Tibial artery (tissue), 4 donors: ENCODE results near the gene PLEKHH1.

Source experiments
- DNase-seq, 2 donors: peaks; one replicate each; pipeline ENCODE4 v3.0.0-alpha.2; 2019
- H3K27ac ChIP-seq, 2 donors: fragments of 200-600 bp; sonication (generic) in 1 of 2; 1 replicate in 1 of 2; 2 replicates in 1 of 2; pipeline ENCODE4 v1.5.1; 2018 to 2019; ENCODE audit warnings: mild to moderate bottlenecking in 1 of 2
- H3K27me3 ChIP-seq, 2 donors: fragments of 200-600 bp; sonication (generic) in 1 of 2; one replicate each; pipeline versions ENCODE4 v1.5.1 to v1.6.0; 2016 to 2019
- H3K36me3 ChIP-seq, 3 donors: fragments of 200-600 bp; sonication (generic) in 2 of 3; one replicate each; pipeline ENCODE4 v1.5.1; 2016 to 2019; ENCODE audit warnings: mild to moderate bottlenecking in 2 of 3
- H3K4me1 ChIP-seq, 4 donors: fragments of 200-600 bp; sonication (generic) in 2 of 4; 1 replicate in 3 of 4; 2 replicates in 1 of 4; pipeline ENCODE4 v1.5.1; 2016 to 2019
- H3K4me3 ChIP-seq, 2 donors: fragments of 200-600 bp; sonication (generic) in 1 of 2; 1 replicate in 1 of 2; 2 replicates in 1 of 2; pipeline ENCODE4 v1.5.1; 2018 to 2019; ENCODE audit warnings: mild to moderate bottlenecking in 2 of 2
- H3K9me3 ChIP-seq, 3 donors: fragments of 200-600 bp; sonication (generic) in 1 of 3; one replicate each; pipeline ENCODE4 v1.5.1; 2016 to 2019
- intact Hi-C: fragments of 100-400 bp; cut with DNase I; formaldehyde crosslinking; loops from one replicate; pipeline ENCODE4 v1.15.0; 2023; ENCODE audit warnings: low total_unique reads
- TF ChIP-seq, protein P1 (sequence below), 2 experiments: fragments of 200-600 bp in 1 of 2; fragments of 450-650 bp in 1 of 2; IDR thresholded peaks; one replicate each; pipeline ENCODE4 v1.5.1; 2017 to 2019; ENCODE audit warnings: antibody characterized with exemption in 2 of 2, mild to moderate bottlenecking in 1 of 2, moderate library complexity in 1 of 2

PLEKHH1 gene

DNA sequence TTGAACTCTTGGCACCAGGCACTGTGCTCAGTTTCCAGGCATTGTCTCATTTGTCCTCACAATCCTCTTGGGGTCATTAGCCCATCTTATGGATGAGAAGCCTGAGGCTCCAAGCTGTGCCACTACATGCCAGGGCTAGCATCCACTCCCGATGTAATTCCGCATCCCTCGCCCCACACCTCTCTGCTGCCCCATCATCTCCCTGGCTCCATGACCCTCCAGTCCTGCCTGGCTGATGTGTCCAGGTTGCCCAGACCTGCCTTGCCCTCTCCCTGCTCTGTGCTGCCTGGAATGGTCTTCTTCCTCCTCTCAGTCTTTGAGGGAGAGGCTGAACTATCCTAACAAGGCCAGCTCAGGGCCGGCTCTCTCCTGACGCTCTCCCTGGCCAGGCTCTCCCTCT is 39.5 kb downstream of the PLEKHH1 start:
- H3K4me1 ChIP-seq = no peaks in the 10 kb centered on the region
- H3K9me3 ChIP-seq = no peaks in the 10 kb centered on the region
- intact Hi-C loops = loop anchor here (5.0 kb wide), 1 partner anchor 145 kb away; no protein-coding TSS in a partner anchor
- H3K36me3 ChIP-seq = peaks cover 0 to 6% (median 0%) of the 10 kb centered on the region in 3 donors
- H3K4me3 ChIP-seq = no peak overlapping the region
- peaks cover 0 to 3% of the 10 kb centered on the region in 2 donors for H3K27me3 ChIP-seq
- TF ChIP-seq, protein P1, sequence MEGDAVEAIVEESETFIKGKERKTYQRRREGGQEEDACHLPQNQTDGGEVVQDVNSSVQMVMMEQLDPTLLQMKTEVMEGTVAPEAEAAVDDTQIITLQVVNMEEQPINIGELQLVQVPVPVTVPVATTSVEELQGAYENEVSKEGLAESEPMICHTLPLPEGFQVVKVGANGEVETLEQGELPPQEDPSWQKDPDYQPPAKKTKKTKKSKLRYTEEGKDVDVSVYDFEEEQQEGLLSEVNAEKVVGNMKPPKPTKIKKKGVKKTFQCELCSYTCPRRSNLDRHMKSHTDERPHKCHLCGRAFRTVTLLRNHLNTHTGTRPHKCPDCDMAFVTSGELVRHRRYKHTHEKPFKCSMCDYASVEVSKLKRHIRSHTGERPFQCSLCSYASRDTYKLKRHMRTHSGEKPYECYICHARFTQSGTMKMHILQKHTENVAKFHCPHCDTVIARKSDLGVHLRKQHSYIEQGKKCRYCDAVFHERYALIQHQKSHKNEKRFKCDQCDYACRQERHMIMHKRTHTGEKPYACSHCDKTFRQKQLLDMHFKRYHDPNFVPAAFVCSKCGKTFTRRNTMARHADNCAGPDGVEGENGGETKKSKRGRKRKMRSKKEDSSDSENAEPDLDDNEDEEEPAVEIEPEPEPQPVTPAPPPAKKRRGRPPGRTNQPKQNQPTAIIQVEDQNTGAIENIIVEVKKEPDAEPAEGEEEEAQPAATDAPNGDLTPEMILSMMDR (IDR thresholded peaks at IDR 0.05) = no peak
- peak in 1 of 2 donors; percentile 38 for DNase-seq
- H3K27ac ChIP-seq = no peak overlapping the region

DNA sequence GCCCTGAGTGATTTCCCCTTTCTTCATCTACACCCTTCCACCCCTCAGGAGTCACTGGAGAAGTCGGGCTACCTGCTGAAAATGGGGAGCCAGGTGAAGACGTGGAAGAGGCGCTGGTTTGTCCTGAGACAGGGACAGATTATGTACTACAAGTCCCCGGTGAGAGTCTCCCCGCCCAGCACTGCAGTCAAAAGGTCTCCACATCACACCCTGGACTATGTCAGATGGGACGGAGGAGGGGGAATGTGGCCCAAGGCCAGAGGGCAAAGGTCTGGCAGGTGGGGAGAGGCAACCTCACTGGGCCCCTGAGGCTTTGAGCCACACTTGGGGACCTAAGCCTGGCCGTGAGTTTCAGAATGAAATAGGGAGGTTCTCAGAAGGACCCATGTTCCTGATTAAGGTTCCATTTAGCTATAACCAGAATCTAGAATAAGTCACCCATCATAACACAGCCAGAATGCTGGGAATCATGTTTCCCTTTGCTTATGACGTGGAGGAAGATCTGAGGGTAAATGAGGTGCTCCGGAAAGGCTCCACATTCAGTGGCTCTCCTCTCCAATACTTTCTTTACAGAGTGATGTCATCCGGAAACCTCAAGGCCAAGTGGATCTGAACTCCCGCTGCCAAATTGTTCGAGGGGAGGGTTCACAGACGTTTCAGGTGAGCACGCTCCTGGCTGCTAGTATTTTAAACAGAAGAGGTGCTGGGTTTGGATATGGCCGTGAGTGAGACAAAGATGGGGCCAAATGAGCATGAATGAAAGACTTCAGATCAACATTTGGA is 40.3 kb downstream of the PLEKHH1 start:
- Histone ChIP-seq H3K4me3 (no peak overlapping the region), H3K9me3 (no peaks in the 10 kb centered on the region), H3K27ac (no peak overlapping the region), H3K27me3 (peaks cover 0 to 3% of the 10 kb centered on the region in 2 donors), H3K4me1 (no peaks in the 10 kb centered on the region), H3K36me3 (peaks cover 0 to 6% (median 0%) of the 10 kb centered on the region in 3 donors)
- intact Hi-C loops = loop anchor here (5.0 kb wide), 1 partner anchor 146 kb away; no protein-coding TSS in a partner anchor
- peak in 1 of 2 donors; percentile 59 for DNase-seq
- TF ChIP-seq, protein P1 (IDR thresholded peaks at IDR 0.05) = no peak

DNA sequence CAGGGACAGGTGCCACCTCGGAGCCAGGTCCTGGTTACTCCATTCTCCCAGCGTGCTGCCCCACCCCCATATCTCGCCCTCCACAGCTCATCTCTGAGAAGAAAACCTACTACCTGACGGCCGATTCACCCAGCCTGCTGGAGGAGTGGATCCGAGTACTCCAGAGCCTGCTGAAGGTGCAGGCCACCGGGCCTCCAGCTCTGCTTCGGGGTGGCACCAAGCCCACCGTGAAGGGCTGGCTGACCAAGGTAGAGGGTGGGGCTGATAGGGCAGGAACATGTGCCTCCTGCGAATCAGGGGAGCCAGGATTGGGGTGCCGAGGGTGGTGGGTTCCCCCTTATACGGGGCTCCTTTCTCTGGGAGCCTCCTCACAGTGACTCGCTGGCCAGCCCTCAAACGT is 41.1 kb downstream of the PLEKHH1 start:
- DNase-seq = peak in 1 of 2 donors; percentile 60
- Histone ChIP-seq H3K27ac (no peak overlapping the region), H3K4me1 (no peaks in the 10 kb centered on the region), H3K9me3 (no peaks in the 10 kb centered on the region), H3K4me3 (no peak overlapping the region), H3K27me3 (peaks cover 0 to 3% of the 10 kb centered on the region in 2 donors), H3K36me3 (peaks cover 0 to 6% (median 0%) of the 10 kb centered on the region in 3 donors)
- intact Hi-C loops = loop anchor here (5.0 kb wide), 1 partner anchor 147 kb away; no protein-coding TSS in a partner anchor
- TF ChIP-seq, protein P1 (IDR thresholded peaks at IDR 0.05) = no peak

GRCh38 chr14:67574806-67575205 is 41.7 kb downstream of the PLEKHH1 start:
- Histone ChIP-seq H3K36me3 (peaks cover 0 to 6% (median 0%) of the 10 kb centered on the region in 3 donors), H3K4me3 (no peak overlapping the region), H3K9me3 (no peaks in the 10 kb centered on the region), H3K27ac (no peak overlapping the region), H3K27me3 (peaks cover 0 to 3% of the 10 kb centered on the region in 2 donors), H3K4me1 (no peaks in the 10 kb centered on the region)
- intact Hi-C loops = loop anchor here (5.0 kb wide), 1 partner anchor 148 kb away; no protein-coding TSS in a partner anchor
- TF ChIP-seq, protein P1 (IDR thresholded peaks at IDR 0.05) = no peak
- peak in 1 of 2 donors; percentile 21 for DNase-seq

GRCh38 chr14:67575684-67576083 is 42.6 kb downstream of the PLEKHH1 start:
- H3K4me1 ChIP-seq = no peaks in the 10 kb centered on the region
- peak in 1 of 2 donors; percentile 45 for DNase-seq
- no peak overlapping the region for H3K27ac ChIP-seq
- H3K27me3 ChIP-seq = peaks cover 0 to 3% of the 10 kb centered on the region in 2 donors
- peaks cover 0 to 8% (median 0%) of the 10 kb centered on the region in 3 donors for H3K36me3 ChIP-seq
- H3K4me3 ChIP-seq = no peak overlapping the region
- intact Hi-C loops = no loop called here
- H3K9me3 ChIP-seq = no peaks in the 10 kb centered on the region
- TF ChIP-seq, protein P1 (IDR thresholded peaks at IDR 0.05) = no peak
